Measurements from ENCODE around the gene NSUN2. TPM values are rescaled to one million over a fixed set of nuclear protein-coding genes. Genes with fewer than 3 reads are reported as not detected.

Gene NSUN2
- total RNA-seq, 4 donors from 2014 or later = 27.5 to 134 (median 55.8) TPM

- Histone ChIP-seq H3K4me1 (no peaks in the 10 kb centered on the region), H3K36me3 (no peaks in the 10 kb centered on the region), H3K4me3 (no peak overlapping the region), H3K27ac (no peak overlapping the region), H3K9me3 (no peaks in the 10 kb centered on the region), H3K27me3 (no peaks in the 10 kb centered on the region)
- no peak for DNase-seq
- TF ChIP-seq CTCF (IDR thresholded peaks at IDR 0.05) (no peak), POLR2A (IDR thresholded peaks at IDR 0.05) (no peak)
Measured at GRCh38 chr5:6567068-6567467, 65.8 kb downstream of the NSUN2 start.

DNA sequence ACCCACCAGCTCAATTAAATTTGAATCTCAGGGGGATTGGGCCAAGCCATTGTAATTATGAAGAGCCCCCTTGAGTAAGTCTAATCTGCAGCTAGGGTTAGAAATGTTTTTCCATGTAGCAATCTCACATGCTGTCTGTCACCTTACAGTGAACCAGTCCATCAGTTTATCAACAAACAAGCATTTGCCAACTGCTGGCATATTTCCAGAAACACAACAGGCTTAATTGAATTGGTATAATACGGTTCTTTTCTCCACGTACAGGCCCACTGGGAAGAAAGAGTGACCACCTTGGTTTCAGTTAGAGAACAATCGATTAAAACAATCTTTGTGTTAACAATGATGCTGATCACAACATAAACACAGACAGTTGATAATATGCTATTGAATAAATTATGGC, 67.4 kb downstream of the NSUN2 start:
- Histone ChIP-seq H3K36me3 (no peaks in the 10 kb centered on the region), H3K27me3 (no peaks in the 10 kb centered on the region), H3K4me3 (no peak overlapping the region), H3K27ac (no peak overlapping the region), H3K9me3 (no peaks in the 10 kb centered on the region), H3K4me1 (no peaks in the 10 kb centered on the region)
- TF ChIP-seq CTCF (IDR thresholded peaks at IDR 0.05) (no peak), POLR2A (IDR thresholded peaks at IDR 0.05) (no peak)
- no peak for DNase-seq

- Histone ChIP-seq H3K9me3 (no peaks in the 10 kb centered on the region), H3K4me3 (no peak overlapping the region), H3K4me1 (no peaks in the 10 kb centered on the region), H3K27ac (no peak overlapping the region), H3K27me3 (no peaks in the 10 kb centered on the region), H3K36me3 (no peaks in the 10 kb centered on the region)
- TF ChIP-seq CTCF (IDR thresholded peaks at IDR 0.05) (no peak), POLR2A (IDR thresholded peaks at IDR 0.05) (no peak)
- DNase-seq = no peak
Measured at GRCh38 chr5:6557807-6558575, 74.9 kb downstream of the NSUN2 start.

DNA sequence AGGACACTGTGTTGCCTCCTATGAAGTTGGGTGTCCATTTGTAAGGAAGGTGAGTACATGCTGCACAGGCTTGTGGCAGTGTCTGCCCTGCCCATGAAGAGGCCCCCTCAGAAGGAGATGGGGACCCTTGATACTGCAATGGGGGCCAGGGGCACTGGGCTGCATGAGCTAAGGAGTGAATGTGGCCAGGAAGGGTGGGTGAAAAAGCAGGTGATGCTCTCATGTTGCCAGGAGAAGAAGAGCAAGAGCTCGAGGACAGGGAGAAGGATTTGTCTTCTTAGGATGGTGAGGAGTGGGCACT, 76.1 kb downstream of the NSUN2 start:
- Histone ChIP-seq H3K4me1 (no peaks in the 10 kb centered on the region), H3K36me3 (no peaks in the 10 kb centered on the region), H3K27ac (no peak overlapping the region), H3K27me3 (no peaks in the 10 kb centered on the region), H3K4me3 (no peak overlapping the region), H3K9me3 (no peaks in the 10 kb centered on the region)
- TF ChIP-seq POLR2A (IDR thresholded peaks at IDR 0.05) = no peak
- DNase-seq = no peak

GRCh38 chr5:6556089-6556801, 76.6 kb downstream of the NSUN2 start:
- no peaks in the 10 kb centered on the region for H3K4me1 ChIP-seq
- H3K27ac ChIP-seq = no peak overlapping the region
- no peak for DNase-seq
- no peaks in the 10 kb centered on the region for H3K36me3 ChIP-seq
- TF ChIP-seq CTCF (IDR thresholded peaks at IDR 0.05) = no peak
- no peak for TF ChIP-seq POLR2A (IDR thresholded peaks at IDR 0.05)
- no peak overlapping the region for H3K4me3 ChIP-seq
- no peaks in the 10 kb centered on the region for H3K9me3 ChIP-seq
- H3K27me3 ChIP-seq = no peaks in the 10 kb centered on the region

DNA sequence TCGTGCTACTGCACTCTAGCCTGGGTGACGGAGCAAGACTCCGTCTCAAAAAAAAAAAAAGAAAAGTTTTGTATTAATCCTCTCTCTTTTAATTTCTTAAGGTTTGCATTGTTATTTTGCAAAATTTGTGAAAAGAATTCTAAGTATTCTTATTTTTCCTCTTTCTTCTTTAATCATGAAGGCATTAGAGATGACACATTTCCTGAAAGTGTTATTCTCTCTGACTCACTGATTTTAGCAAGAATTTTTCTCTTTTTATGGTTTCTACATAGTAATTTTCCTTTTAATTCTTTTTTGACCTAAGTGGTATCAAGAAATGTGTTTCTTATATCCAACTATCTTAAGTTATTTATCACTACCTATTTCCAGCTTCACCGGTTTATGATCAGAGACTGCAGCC, 78.0 kb downstream of the NSUN2 start:
- no peaks in the 10 kb centered on the region for H3K36me3 ChIP-seq
- H3K27me3 ChIP-seq = no peaks in the 10 kb centered on the region
- H3K27ac ChIP-seq = no peak overlapping the region
- TF ChIP-seq POLR2A (IDR thresholded peaks at IDR 0.05) (no peak), CTCF (IDR thresholded peaks at IDR 0.05) (no peak)
- no peak overlapping the region for H3K4me3 ChIP-seq
- H3K9me3 ChIP-seq = no peaks in the 10 kb centered on the region
- no peak for DNase-seq
- no peaks in the 10 kb centered on the region for H3K4me1 ChIP-seq
